Ascending aorta (tissue), 2 donors: ENCODE measurements around the gene CAV2. TPM values are rescaled to one million over a fixed set of nuclear protein-coding genes. Genes with fewer than 3 reads are reported as not detected.

Experiments
- DNase-seq, 2 donors: peaks; one replicate each; pipeline ENCODE4 v3.0.0-alpha.2; 2019; ENCODE audit warnings: low spot score in 2 of 2
- H3K27ac ChIP-seq, 2 donors: fragments of 200-600 bp; sonication (generic); one replicate each; pipeline ENCODE4 v1.5.1; 2016 to 2017; ENCODE audit warnings: mild to moderate bottlenecking in 1 of 2
- H3K27me3 ChIP-seq: fragments of 200-600 bp; sonication (generic); one replicate; pipeline ENCODE4 v1.5.1; 2017
- H3K36me3 ChIP-seq, 2 donors: fragments of 200-600 bp; sonication (generic); one replicate each; pipeline ENCODE4 v1.5.1; 2016
- H3K4me1 ChIP-seq, 2 donors: fragments of 200-600 bp; sonication (generic); one replicate each; pipeline ENCODE4 v1.5.1; 2016 to 2017; ENCODE audit warnings: mild to moderate bottlenecking in 1 of 2
- H3K4me3 ChIP-seq, 2 donors: fragments of 200-600 bp; sonication (generic); one replicate each; pipeline ENCODE4 v1.5.1; 2016 to 2017; ENCODE audit warnings: mild to moderate bottlenecking in 1 of 2
- H3K9me3 ChIP-seq, 2 donors: fragments of 200-600 bp; sonication (generic); one replicate each; pipeline ENCODE4 v1.5.1; 2016
- CTCF ChIP-seq, 3 experiments: fragments of 200-600 bp in 2 of 3; fragments of 450-650 bp in 1 of 3; sonication (generic) in 2 of 3; IDR thresholded peaks; one replicate each; pipeline ENCODE4 v1.5.1; 2016 to 2019; ENCODE audit warnings: antibody characterized with exemption in 3 of 3, mild to moderate bottlenecking in 1 of 3, moderate library complexity in 1 of 3
- intact Hi-C: fragments of 100-400 bp; cut with DNase I; formaldehyde crosslinking; loops from one replicate; pipeline ENCODE4 v1.15.1; 2023
- total RNA-seq: library from RNA; depleted of rRNA; stranded (reverse); fragments of >200 nt; gene quantifications from one replicate; pipeline ENCODE4 v1.1.0, GENCODE V29; 2016

The CAV2 gene
- total RNA-seq, 1 donor from 2014 or later = 92.6 TPM

DNA sequence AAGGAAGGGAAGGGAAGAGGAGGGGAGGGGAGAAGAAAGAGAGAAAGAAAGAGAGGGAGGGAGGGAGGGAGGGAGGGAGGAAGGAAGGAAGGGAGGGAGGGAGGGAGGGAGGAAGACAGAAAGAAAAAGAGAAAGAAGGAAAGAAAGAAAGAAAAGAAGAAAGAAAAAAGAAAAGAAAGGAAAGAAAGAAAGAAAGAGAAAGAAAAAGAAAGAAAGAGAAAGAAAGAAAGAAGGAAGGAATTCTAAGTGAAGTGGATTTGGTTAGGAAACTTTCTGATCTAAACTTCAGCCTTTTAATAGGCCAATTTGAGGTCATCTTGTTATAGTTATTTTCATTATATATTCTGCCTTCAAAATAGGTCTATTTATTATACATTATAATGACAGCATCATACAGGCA lies 4.3 kb downstream of the CAV2 start:
- H3K4me1 ChIP-seq = peaks cover 0 to 26% of the 10 kb centered on the region in 2 donors
- H3K27ac ChIP-seq = peak overlapping the region; percentile 27 to 32
- H3K27me3 ChIP-seq = no peaks in the 10 kb centered on the region
- intact Hi-C loops = no loop called here
- H3K4me3 ChIP-seq = peak overlapping the region in 1 of 2 donors; percentile 1
- peaks cover 7 to 26% of the 10 kb centered on the region in 2 donors for H3K36me3 ChIP-seq
- no peak for DNase-seq
- no peaks in the 10 kb centered on the region for H3K9me3 ChIP-seq
- no peak for TF ChIP-seq CTCF (IDR thresholded peaks at IDR 0.05)

DNA sequence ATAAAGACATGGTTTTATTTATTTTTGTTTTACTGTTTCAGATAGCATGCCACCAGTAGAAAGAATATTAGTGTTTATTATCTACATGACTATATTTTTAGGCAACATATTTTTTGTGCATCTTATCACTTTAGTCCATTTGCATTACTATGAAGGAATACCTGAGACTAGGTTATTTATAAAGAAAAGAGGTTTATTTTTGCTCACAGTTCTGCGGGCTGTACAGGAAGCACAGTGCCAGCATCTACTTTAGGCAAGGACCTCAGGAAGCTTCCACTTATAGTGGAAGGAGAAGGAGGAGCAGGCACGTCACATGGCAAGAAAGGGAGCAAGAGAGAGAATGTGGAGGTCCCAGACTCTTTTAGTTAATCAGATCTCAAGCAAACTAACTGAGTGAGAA lies 5.7 kb downstream of the CAV2 start:
- H3K27ac ChIP-seq = peak overlapping the region; percentile 23 to 27
- no peak overlapping the region for H3K4me3 ChIP-seq
- no peaks in the 10 kb centered on the region for H3K27me3 ChIP-seq
- H3K36me3 ChIP-seq = peaks cover 7 to 28% of the 10 kb centered on the region in 2 donors
- H3K9me3 ChIP-seq = no peaks in the 10 kb centered on the region
- peaks cover 0 to 27% of the 10 kb centered on the region in 2 donors for H3K4me1 ChIP-seq
- intact Hi-C loops = no loop called here
- no peak for DNase-seq
- TF ChIP-seq CTCF (IDR thresholded peaks at IDR 0.05) = no peak

DNA sequence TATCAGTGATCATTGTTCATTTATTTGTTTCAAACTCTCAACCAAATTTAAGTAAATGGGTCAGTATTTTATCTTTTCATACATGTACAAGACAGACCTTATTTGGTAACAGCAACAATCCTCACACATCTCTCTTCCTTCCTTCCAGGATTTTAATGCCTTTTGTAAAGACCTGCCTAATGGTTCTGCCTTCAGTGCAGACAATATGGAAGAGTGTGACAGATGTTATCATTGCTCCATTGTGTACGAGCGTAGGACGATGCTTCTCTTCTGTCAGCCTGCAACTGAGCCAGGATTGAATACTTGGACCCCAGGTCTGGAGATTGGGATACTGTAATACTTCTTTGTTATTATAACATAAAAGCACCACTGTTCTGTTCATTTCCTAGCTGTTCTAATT lies 6.3 kb downstream of the CAV2 start:
- intact Hi-C loops = no loop called here
- Histone ChIP-seq H3K4me1 (peaks cover 0 to 29% of the 10 kb centered on the region in 2 donors), H3K9me3 (no peaks in the 10 kb centered on the region), H3K36me3 (peaks cover 7 to 28% of the 10 kb centered on the region in 2 donors), H3K27ac (peak overlapping the region in 1 of 2 donors; percentile 27), H3K27me3 (no peaks in the 10 kb centered on the region), H3K4me3 (peak overlapping the region in 1 of 2 donors; percentile 24)
- no peak for DNase-seq
- no peak for TF ChIP-seq CTCF (IDR thresholded peaks at IDR 0.05)

DNA sequence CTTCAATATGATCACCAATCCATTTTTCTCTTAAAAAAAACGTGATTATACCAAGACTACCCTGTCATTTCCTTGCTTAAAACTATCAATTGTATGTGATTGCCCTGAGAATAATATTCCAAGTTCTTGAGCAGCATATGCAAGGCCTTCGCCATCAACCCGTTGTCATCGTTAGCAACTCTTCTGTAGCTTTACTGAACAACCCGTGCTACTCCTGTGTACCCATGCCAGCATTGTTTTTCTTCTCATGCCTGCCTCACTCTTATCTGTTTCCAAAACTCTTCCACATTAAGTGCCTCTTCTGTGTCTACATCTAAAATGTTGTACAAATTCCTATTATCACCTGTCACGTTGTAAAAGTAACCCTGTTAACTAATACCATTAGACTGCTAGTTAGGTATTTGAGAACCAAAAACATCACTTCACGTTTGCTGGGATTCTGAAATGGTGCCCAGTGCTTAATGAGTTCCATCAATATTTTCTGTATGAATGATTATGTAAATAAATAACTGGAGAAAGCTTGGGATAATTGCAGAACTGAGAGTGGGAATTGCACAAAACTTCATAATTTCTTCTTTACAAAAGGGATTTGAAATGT lies 10.5 kb downstream of the CAV2 start:
- DNase-seq = no peak
- Histone ChIP-seq H3K36me3 (peaks cover 7 to 26% of the 10 kb centered on the region in 2 donors), H3K27me3 (no peaks in the 10 kb centered on the region), H3K9me3 (no peaks in the 10 kb centered on the region), H3K27ac (peak overlapping the region; percentile 20 to 78), H3K4me3 (no peak overlapping the region), H3K4me1 (peaks cover 0 to 17% of the 10 kb centered on the region in 2 donors)
- TF ChIP-seq CTCF (IDR thresholded peaks at IDR 0.05) = no peak
- intact Hi-C loops = no loop called here

DNA sequence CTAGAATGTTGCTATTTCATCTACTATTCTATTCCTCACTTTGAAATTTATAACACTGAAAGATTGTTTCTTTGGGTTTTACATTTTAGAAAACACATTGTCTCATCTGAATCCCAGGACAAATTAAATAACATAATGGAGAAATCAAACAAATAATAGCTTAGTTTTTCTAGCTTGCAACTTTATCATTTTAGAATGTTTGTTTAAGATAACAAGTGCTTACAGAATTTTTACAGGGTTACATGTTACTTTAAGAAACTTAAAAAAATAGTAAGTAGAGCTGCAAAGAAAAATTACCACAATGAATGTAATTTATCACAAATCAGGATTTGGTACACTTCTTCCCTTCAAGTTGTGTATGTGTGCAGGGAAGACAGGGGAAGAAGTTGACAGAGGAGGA lies 11.3 kb downstream of the CAV2 start:
- H3K4me1 ChIP-seq = peaks cover 0 to 14% of the 10 kb centered on the region in 2 donors
- no peak for TF ChIP-seq CTCF (IDR thresholded peaks at IDR 0.05)
- no peak for DNase-seq

More for the DNA sequence above, 11.3 kb downstream of the CAV2 start:
- Histone ChIP-seq H3K27ac (peak overlapping the region; percentile 73 to 78), H3K4me3 (peak overlapping the region in 1 of 2 donors; percentile 61), H3K9me3 (no peaks in the 10 kb centered on the region), H3K27me3 (no peaks in the 10 kb centered on the region), H3K36me3 (peaks cover 7 to 24% of the 10 kb centered on the region in 2 donors)
- intact Hi-C loops = no loop called here
